ENCODE measurements around the gene CIBAR2. TPM values are rescaled to one million over a fixed set of nuclear protein-coding genes. Genes with fewer than 3 reads are reported as not detected.

Gene CIBAR2
- total RNA-seq, 2 donors from 2014 or later = not detected

DNA sequence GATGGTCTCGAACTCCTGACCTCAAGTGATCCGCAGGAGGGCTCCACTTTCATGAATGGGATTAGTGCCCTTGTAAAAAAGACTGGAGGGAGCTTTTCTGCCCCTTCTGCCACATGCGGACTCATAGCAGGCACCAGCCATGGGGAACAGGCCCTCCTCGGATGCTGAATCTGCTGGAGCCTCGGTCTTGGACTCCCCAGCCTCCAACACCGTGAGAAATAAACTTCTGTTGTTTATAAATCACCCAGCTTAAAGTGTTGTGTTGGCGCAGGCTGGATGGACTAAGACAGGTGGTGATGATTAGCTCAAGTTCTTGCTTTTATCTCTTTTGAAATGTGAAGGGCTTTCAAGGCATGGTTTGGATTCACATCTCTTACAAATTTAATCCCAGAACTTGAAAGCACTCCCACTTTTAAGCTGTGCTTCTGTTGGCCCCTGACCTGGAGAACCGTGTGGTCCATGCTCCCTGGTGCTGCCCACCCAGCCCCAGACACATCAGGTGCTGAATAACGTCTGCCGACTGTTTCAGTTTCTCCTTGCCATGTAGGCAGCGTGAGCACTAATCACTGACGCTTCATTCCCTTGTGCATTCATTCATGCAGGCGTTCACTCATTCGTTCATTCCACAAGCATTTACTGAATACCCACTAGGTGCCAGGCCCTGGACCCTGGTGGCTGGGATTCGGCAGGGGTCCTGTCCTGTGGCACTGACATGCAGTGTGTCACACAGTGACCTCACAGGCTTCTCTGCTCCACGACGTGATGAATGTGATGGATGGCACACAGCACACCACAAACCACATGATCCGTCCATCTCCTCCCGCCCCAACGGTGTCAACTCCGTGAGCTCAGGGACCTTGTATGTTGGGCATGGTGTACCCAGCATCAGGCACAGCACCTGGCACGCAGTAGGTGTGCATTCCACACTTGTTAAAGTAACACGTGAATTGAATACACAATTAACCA is 8.9 kb downstream of the CIBAR2 start:
- H3K27ac ChIP-seq = no peak overlapping the region
- WGBS = 89% methylated on average over 23 of the region's 23 CpGs
- no peaks in the 10 kb centered on the region for H3K9me3 ChIP-seq
- DNase-seq (ENCODE audit: low spot score) = no peak
- H3K4me1 ChIP-seq (replicated peaks) = no peaks in the 10 kb centered on the region
- H3K4me3 ChIP-seq = no peak overlapping the region
- H3K36me3 ChIP-seq = no peaks in the 10 kb centered on the region
- TF ChIP-seq, protein P1, sequence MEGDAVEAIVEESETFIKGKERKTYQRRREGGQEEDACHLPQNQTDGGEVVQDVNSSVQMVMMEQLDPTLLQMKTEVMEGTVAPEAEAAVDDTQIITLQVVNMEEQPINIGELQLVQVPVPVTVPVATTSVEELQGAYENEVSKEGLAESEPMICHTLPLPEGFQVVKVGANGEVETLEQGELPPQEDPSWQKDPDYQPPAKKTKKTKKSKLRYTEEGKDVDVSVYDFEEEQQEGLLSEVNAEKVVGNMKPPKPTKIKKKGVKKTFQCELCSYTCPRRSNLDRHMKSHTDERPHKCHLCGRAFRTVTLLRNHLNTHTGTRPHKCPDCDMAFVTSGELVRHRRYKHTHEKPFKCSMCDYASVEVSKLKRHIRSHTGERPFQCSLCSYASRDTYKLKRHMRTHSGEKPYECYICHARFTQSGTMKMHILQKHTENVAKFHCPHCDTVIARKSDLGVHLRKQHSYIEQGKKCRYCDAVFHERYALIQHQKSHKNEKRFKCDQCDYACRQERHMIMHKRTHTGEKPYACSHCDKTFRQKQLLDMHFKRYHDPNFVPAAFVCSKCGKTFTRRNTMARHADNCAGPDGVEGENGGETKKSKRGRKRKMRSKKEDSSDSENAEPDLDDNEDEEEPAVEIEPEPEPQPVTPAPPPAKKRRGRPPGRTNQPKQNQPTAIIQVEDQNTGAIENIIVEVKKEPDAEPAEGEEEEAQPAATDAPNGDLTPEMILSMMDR (IDR thresholded peaks at IDR 0.05) = no peak
- TF ChIP-seq POLR2A (IDR thresholded peaks at IDR 0.05) (no peak), POLR2AphosphoS5 (IDR thresholded peaks at IDR 0.05) (no peak)
- intact Hi-C loops (cut with DNase I) = no loop called here
- H3K27me3 ChIP-seq (replicated peaks; ENCODE audit: insufficient read depth) = no peaks in the 10 kb centered on the region

DNA sequence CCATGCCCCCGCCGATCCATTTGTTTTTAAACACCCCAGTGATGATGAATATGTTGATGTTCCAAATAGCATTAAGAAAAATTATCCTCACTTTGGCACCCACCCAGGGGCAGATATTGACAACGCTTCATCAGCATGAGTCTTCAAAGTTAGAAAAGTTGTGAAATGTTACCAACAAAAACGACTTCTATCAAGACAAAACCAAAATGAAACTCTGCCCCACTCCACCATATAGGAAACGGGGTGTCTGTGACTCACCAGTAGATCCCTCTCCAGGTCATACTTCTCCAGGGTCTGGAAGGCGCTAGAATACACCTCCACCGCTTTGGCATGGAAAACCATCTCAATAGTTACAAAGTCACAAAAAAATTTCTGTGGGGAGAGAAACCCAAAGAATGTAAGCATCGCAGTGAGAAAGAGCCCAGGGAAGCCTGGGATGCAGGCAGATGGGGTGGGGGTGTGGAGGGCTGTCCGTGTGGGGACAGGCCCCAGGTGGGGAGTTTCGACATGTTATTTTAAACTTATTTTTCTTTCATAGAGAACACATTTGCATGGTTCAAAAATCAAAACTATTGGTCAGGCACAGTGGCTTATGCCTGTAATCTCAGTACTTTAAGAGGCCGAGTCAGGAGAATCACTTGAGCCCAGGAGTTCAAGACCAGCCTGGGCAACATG is 10.2 kb downstream of the CIBAR2 start:
- no peaks in the 10 kb centered on the region for H3K36me3 ChIP-seq
- no peak overlapping the region for H3K27ac ChIP-seq
- DNase-seq (ENCODE audit: low spot score) = no peak
- intact Hi-C loops (cut with DNase I) = no loop called here
- H3K27me3 ChIP-seq (replicated peaks; ENCODE audit: insufficient read depth) = no peaks in the 10 kb centered on the region
- no peaks in the 10 kb centered on the region for H3K4me1 ChIP-seq (replicated peaks)
- 86% methylated on average over 11 of the region's 11 CpGs for WGBS
- no peak overlapping the region for H3K4me3 ChIP-seq
- no peak for TF ChIP-seq POLR2A (IDR thresholded peaks at IDR 0.05)
- TF ChIP-seq, protein P1 (IDR thresholded peaks at IDR 0.05) = no peak
- TF ChIP-seq POLR2AphosphoS5 (IDR thresholded peaks at IDR 0.05) = no peak
- no peaks in the 10 kb centered on the region for H3K9me3 ChIP-seq

DNA sequence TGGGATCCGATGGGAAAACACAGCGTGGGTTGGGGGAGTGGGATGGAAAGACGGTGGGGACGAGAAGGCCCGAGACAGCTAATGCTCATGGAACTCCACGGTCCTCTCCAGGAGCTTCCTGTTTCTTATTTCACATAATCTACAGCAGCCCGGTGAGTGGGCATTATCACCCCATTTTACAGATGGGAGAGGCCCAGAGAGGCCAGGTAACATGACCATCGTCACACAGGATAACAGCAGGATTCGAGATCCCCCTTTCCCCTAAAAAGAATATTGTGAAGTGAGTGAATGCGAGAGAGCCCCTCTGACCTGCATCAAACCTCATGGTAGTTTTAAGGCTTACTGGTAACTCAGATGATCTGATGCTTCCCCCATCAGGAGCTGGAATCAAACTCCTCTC is 12.0 kb downstream of the CIBAR2 start:
- no peaks in the 10 kb centered on the region for H3K36me3 ChIP-seq
- no peak for DNase-seq (ENCODE audit: low spot score)
- no peak overlapping the region for H3K4me3 ChIP-seq
- H3K27ac ChIP-seq = no peak overlapping the region
- 84% methylated on average over 10 of the region's 10 CpGs for WGBS
- no peaks in the 10 kb centered on the region for H3K27me3 ChIP-seq (replicated peaks; ENCODE audit: insufficient read depth)
- H3K4me1 ChIP-seq (replicated peaks) = no peaks in the 10 kb centered on the region
- TF ChIP-seq, protein P1 (IDR thresholded peaks at IDR 0.05) = no peak
- no peak for TF ChIP-seq POLR2AphosphoS5 (IDR thresholded peaks at IDR 0.05)
- TF ChIP-seq POLR2A (IDR thresholded peaks at IDR 0.05) = no peak
- no peaks in the 10 kb centered on the region for H3K9me3 ChIP-seq
- intact Hi-C loops (cut with DNase I) = no loop called here

DNA sequence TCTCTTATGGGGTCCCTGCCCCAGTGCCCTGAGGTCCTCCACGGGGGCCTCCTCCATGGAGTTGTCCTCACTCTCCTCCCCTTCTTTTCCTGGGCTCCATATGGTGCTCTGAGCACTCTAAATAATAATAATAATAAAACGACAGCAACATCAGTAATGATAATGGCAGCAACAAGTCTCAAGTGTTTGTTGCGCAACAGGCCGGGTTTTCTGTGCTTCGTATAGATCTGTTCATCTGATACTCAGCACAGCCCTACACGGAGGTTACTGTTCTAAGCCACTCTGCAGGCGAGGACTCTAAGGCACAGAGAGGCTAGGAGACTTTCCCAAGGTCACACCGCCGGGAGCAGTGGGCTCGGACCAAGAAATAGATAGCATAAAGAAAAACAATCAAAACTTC is 13.7 kb downstream of the CIBAR2 start:
- 89% methylated on average over 10 of the region's 10 CpGs for WGBS

More for the DNA sequence above, 13.7 kb downstream of the CIBAR2 start:
- H3K27ac ChIP-seq = no peak overlapping the region
- no peaks in the 10 kb centered on the region for H3K9me3 ChIP-seq
- no peaks in the 10 kb centered on the region for H3K36me3 ChIP-seq
- no peaks in the 10 kb centered on the region for H3K4me1 ChIP-seq (replicated peaks)
- H3K4me3 ChIP-seq = no peak overlapping the region
- intact Hi-C loops (cut with DNase I) = no loop called here
- H3K27me3 ChIP-seq (replicated peaks; ENCODE audit: insufficient read depth) = no peaks in the 10 kb centered on the region
- no peak for DNase-seq (ENCODE audit: low spot score)
- TF ChIP-seq POLR2AphosphoS5 (IDR thresholded peaks at IDR 0.05) (no peak), POLR2A (IDR thresholded peaks at IDR 0.05) (no peak)
- TF ChIP-seq, protein P1 (IDR thresholded peaks at IDR 0.05) = no peak
